ENCODE data around the gene NT5M.
"Not testable (repeated sequence)": the region's sequence is repeated elsewhere in the genome, so short reads cannot be mapped to it uniquely, and the experiment has no call there.

The NT5M gene

GRCh38 chr17:17380145-17380925 lies 77.2 kb downstream of the NT5M start:
- 85 to 86% methylated on average over 10 to 11 of the region's 18 CpGs for WGBS, 2 experiments (ENCODE audit: insufficient coverage in 2 of 2)
- peaks cover 16% of the 10 kb centered on the region for H3K4me1 ChIP-seq (ENCODE audit: control insufficient read depth, insufficient read depth, low read length, poor library complexity, severe bottlenecking)

DNA sequence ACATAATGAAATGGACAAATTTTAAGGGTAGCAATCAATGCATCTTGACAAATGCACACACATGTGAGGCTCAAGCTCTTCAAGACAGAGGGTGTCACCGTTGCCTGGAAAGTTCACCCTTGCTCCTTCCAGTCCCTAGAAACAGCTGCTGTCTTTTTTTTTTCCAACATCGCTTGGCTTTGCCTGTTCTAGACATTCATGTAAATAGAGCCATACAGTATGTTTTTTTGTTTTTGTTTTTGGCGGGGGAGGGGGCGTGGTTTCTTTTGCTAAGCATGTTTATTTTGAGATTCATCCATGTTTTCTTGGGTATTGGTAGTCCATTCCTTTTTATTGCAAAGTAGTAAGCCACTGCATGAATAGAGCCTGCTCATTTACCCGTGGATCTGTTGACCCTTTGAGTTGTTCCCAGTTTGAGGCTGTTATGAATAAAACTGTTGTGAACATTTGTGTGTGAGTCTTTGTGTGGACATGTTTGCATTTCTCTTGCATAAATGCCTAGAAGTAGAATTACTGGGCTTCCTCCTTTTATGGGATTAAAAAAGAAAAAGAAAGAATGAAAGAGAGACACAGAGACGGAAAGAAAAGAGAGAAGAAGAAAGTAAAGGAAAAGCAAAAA lies 78.4 kb downstream of the NT5M start:
- Histone ChIP-seq H3K4me3 (ENCODE audit: extremely low read depth, insufficient read depth, low read length, poor library complexity, severe bottlenecking) (no peak overlapping the region), H3K9me3 (ENCODE audit: control insufficient read depth, low read length) (no peaks in the 10 kb centered on the region), H3K36me3 (ENCODE audit: control insufficient read depth, insufficient read depth, low read length) (no peaks in the 10 kb centered on the region), H3K27ac (ENCODE audit: low read depth, low read length, severe bottlenecking) (no peak overlapping the region), H3K4me1 (ENCODE audit: control insufficient read depth, insufficient read depth, low read length, poor library complexity, severe bottlenecking) (peaks cover 11% of the 10 kb centered on the region)
- 55 to 84% methylated on average over 4 to 5 of the region's 6 CpGs for WGBS, 2 experiments (ENCODE audit: insufficient coverage in 2 of 2)

More at GRCh38 chr17:17380145-17380925, 77.2 kb downstream of the NT5M start:
- H3K27ac ChIP-seq (ENCODE audit: low read depth, low read length, severe bottlenecking) = no peak overlapping the region
- H3K36me3 ChIP-seq (ENCODE audit: control insufficient read depth, insufficient read depth, low read length) = no peaks in the 10 kb centered on the region
- no peak overlapping the region for H3K4me3 ChIP-seq (ENCODE audit: extremely low read depth, insufficient read depth, low read length, poor library complexity, severe bottlenecking)
- H3K9me3 ChIP-seq (ENCODE audit: control insufficient read depth, low read length) = no peaks in the 10 kb centered on the region

GRCh38 chr17:17382065-17382459 lies 78.9 kb downstream of the NT5M start:
- no peak overlapping the region for H3K4me3 ChIP-seq (ENCODE audit: extremely low read depth, insufficient read depth, low read length, poor library complexity, severe bottlenecking)
- 84 to 92% methylated on average over 1 to 3 of the region's 3 CpGs for WGBS, 2 experiments (ENCODE audit: insufficient coverage in 2 of 2)
- no peaks in the 10 kb centered on the region for H3K36me3 ChIP-seq (ENCODE audit: control insufficient read depth, insufficient read depth, low read length)
- H3K27ac ChIP-seq (ENCODE audit: low read depth, low read length, severe bottlenecking) = no peak overlapping the region
- H3K4me1 ChIP-seq (ENCODE audit: control insufficient read depth, insufficient read depth, low read length, poor library complexity, severe bottlenecking) = peaks cover 11% of the 10 kb centered on the region
- no peaks in the 10 kb centered on the region for H3K9me3 ChIP-seq (ENCODE audit: control insufficient read depth, low read length)

GRCh38 chr17:17382971-17383370 lies 79.8 kb downstream of the NT5M start:
- peaks cover 7% of the 10 kb centered on the region for H3K4me1 ChIP-seq (ENCODE audit: control insufficient read depth, insufficient read depth, low read length, poor library complexity, severe bottlenecking)
- H3K36me3 ChIP-seq (ENCODE audit: control insufficient read depth, insufficient read depth, low read length) = no peaks in the 10 kb centered on the region
- no peak overlapping the region for H3K4me3 ChIP-seq (ENCODE audit: extremely low read depth, insufficient read depth, low read length, poor library complexity, severe bottlenecking)
- 88 to 91% methylated on average over 4 to 6 of the region's 6 CpGs for WGBS, 2 experiments (ENCODE audit: insufficient coverage in 2 of 2)
- no peaks in the 10 kb centered on the region for H3K9me3 ChIP-seq (ENCODE audit: control insufficient read depth, low read length)
- H3K27ac ChIP-seq (ENCODE audit: low read depth, low read length, severe bottlenecking) = no peak overlapping the region

GRCh38 chr17:17383431-17384290 lies 80.5 kb downstream of the NT5M start:
- not testable (repeated sequence) for H3K4me3 ChIP-seq (ENCODE audit: extremely low read depth, insufficient read depth, low read length, poor library complexity, severe bottlenecking); H3K4me1 ChIP-seq (ENCODE audit: control insufficient read depth, insufficient read depth, low read length, poor library complexity, severe bottlenecking); H3K27ac ChIP-seq (ENCODE audit: low read depth, low read length, severe bottlenecking); H3K9me3 ChIP-seq (ENCODE audit: control insufficient read depth, low read length); H3K36me3 ChIP-seq (ENCODE audit: control insufficient read depth, insufficient read depth, low read length)
- 95 to 96% methylated on average over 42 to 46 of the region's 61 CpGs for WGBS, 2 experiments (ENCODE audit: insufficient coverage in 2 of 2)

DNA sequence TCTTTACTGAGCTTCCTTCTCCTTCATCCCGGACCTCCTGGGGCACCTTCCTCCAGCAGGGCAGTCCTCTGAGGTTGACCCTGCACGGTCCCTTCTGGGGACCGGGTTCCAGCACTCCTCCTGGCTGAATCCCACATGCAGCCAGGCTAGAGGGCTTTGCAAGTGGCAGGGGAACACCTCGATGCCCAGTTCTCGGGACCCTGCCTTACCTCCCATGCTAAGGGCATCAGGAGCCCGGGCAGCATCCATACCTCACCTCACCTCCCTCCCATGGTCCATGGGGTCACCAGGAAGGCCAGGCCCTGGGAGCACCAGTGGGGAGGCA lies 81.1 kb downstream of the NT5M start:
- H3K27ac ChIP-seq (ENCODE audit: low read depth, low read length, severe bottlenecking) = no peak overlapping the region
- no peaks in the 10 kb centered on the region for H3K9me3 ChIP-seq (ENCODE audit: control insufficient read depth, low read length)
- H3K4me1 ChIP-seq (ENCODE audit: control insufficient read depth, insufficient read depth, low read length, poor library complexity, severe bottlenecking) = peaks cover 3% of the 10 kb centered on the region
- WGBS, 2 experiments (ENCODE audit: insufficient coverage in 2 of 2) = 81 to 92% methylated on average over 5 to 6 of the region's 6 CpGs
- no peaks in the 10 kb centered on the region for H3K36me3 ChIP-seq (ENCODE audit: control insufficient read depth, insufficient read depth, low read length)
- no peak overlapping the region for H3K4me3 ChIP-seq (ENCODE audit: extremely low read depth, insufficient read depth, low read length, poor library complexity, severe bottlenecking)

GRCh38 chr17:17384961-17385360 lies 81.8 kb downstream of the NT5M start:
- WGBS, 2 experiments (ENCODE audit: insufficient coverage in 2 of 2) = 83% methylated on average over 2 of the region's 8 CpGs; no CpG with 5 or more reads in 1 of the 2 experiments
- Histone ChIP-seq H3K4me1 (ENCODE audit: control insufficient read depth, insufficient read depth, low read length, poor library complexity, severe bottlenecking) (peaks cover 3% of the 10 kb centered on the region), H3K27ac (ENCODE audit: low read depth, low read length, severe bottlenecking) (no peak overlapping the region), H3K4me3 (ENCODE audit: extremely low read depth, insufficient read depth, low read length, poor library complexity, severe bottlenecking) (no peak overlapping the region), H3K9me3 (ENCODE audit: control insufficient read depth, low read length) (no peaks in the 10 kb centered on the region), H3K36me3 (ENCODE audit: control insufficient read depth, insufficient read depth, low read length) (no peaks in the 10 kb centered on the region)

DNA sequence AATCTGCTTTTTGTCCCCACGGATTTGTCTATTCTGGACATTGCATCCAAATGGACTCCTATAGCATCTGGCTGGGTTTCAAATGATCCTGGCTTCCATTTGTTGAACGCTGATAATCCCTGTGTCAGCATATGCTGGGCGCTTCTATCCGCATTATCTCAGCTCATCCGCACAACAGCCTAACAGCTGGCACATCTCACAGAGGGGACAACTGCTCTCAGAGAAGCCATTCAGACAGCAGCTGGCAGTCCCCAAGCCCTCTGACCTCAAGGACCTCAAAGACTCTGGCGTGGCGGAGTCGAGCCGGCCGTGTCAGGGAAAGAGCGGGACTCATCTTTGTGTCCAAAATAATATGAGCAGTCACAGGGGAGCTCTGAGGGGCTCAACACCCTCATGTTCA lies 82.3 kb downstream of the NT5M start:
- Histone ChIP-seq H3K36me3 (ENCODE audit: control insufficient read depth, insufficient read depth, low read length) (no peaks in the 10 kb centered on the region), H3K4me1 (ENCODE audit: control insufficient read depth, insufficient read depth, low read length, poor library complexity, severe bottlenecking) (peaks cover 3% of the 10 kb centered on the region), H3K9me3 (ENCODE audit: control insufficient read depth, low read length) (no peaks in the 10 kb centered on the region), H3K27ac (ENCODE audit: low read depth, low read length, severe bottlenecking) (no peak overlapping the region), H3K4me3 (ENCODE audit: extremely low read depth, insufficient read depth, low read length, poor library complexity, severe bottlenecking) (no peak overlapping the region)
- WGBS, 2 experiments (ENCODE audit: insufficient coverage in 2 of 2) = 86 to 92% methylated on average over 11 of the region's 11 CpGs

DNA sequence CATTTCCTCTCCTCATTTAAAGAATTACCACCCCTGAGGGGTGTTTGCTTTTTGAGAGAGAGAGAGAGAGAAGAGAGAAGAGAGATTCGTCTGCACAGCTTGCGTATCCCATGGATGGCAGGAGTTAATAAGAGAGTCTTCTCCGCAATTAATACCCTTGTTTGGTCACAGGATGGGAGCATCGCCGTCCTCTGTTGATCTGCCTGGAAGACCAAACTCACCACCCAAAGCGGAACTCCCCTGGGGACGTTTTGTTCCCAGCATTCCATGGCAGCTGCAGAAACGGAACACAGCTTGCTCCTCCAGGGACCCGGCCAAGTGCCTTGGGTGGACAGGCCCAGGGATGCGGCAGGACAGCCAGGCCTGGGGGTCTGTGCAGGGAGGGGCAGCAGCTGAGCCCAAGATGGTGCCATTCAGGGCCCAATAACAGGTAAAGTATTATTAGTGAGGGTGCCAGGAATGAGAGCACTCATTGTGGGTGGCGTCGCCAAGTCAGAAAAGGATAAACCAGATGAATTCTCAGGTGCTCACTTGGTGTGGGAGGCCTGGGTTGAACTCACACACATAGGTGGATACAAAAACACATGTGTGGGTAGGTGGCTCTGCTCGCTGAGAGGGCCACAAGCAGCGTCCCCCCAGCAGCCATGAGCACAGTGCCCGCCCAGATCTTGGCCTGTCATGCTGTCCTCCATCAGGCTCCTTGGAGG lies 83.1 kb downstream of the NT5M start:
- no peak overlapping the region for H3K4me3 ChIP-seq (ENCODE audit: extremely low read depth, insufficient read depth, low read length, poor library complexity, severe bottlenecking)
- H3K9me3 ChIP-seq (ENCODE audit: control insufficient read depth, low read length) = no peaks in the 10 kb centered on the region
- 87 to 91% methylated on average over 13 to 15 of the region's 15 CpGs for WGBS, 2 experiments (ENCODE audit: insufficient coverage in 2 of 2)
- H3K27ac ChIP-seq (ENCODE audit: low read depth, low read length, severe bottlenecking) = no peak overlapping the region
- no peaks in the 10 kb centered on the region for H3K4me1 ChIP-seq (ENCODE audit: control insufficient read depth, insufficient read depth, low read length, poor library complexity, severe bottlenecking)
- no peaks in the 10 kb centered on the region for H3K36me3 ChIP-seq (ENCODE audit: control insufficient read depth, insufficient read depth, low read length)

- Histone ChIP-seq H3K27ac (ENCODE audit: low read depth, low read length, severe bottlenecking) (no peak overlapping the region), H3K36me3 (ENCODE audit: control insufficient read depth, insufficient read depth, low read length) (no peaks in the 10 kb centered on the region), H3K9me3 (ENCODE audit: control insufficient read depth, low read length) (no peaks in the 10 kb centered on the region), H3K4me3 (ENCODE audit: extremely low read depth, insufficient read depth, low read length, poor library complexity, severe bottlenecking) (no peak overlapping the region), H3K4me1 (ENCODE audit: control insufficient read depth, insufficient read depth, low read length, poor library complexity, severe bottlenecking) (no peaks in the 10 kb centered on the region)
- 87 to 94% methylated on average over 6 to 7 of the region's 7 CpGs for WGBS, 2 experiments (ENCODE audit: insufficient coverage in 2 of 2)
These were observed 83.9 kb downstream of the NT5M start for GRCh38 chr17:17387017-17387497.
